Subcutaneous preadipocyte (primary cell): ENCODE results near the gene RAB40AL. TPM values are rescaled to one million over a fixed set of nuclear protein-coding genes. Genes with fewer than 3 reads are reported as not detected.

Source experiments
- total RNA-seq: library from RNA; depleted of rRNA; stranded (reverse); fragments of >200 nt; gene quantifications from 2 replicates; pipeline ENCODE4 v1.2.3, GENCODE V29; 2012

RAB40AL gene, protein sequence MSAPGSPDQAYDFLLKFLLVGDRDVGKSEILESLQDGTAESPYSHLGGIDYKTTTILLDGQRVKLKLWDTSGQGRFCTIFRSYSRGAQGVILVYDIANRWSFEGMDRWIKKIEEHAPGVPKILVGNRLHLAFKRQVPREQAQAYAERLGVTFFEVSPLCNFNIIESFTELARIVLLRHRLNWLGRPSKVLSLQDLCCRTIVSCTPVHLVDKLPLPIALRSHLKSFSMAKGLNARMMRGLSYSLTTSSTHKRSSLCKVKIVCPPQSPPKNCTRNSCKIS
- total RNA-seq: 0.37 and 0.78 TPM in 2 replicates

DNA sequence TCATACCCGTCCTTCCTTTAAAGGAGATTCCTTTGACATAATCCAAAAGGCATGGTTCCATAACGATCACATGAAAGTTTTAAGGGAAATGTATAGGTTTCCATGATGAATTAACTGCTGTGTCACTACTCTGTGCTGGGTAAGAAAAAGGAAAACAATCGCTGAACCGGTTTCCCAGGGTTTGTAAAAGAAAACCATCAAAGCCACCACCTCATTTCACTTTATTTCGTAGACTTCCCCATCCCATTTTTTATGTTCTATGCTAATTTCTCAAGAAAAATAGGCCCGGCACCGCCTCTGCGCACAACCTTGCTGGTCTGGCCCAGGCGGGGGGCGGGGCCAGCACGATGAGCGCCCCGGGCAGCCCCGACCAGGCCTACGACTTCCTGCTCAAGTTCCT is at the start of gene RAB40AL:
Gene RAB40AL, plus strand, starts transcription at position 301 of the 400 bp plus-strand sequence. Its CDS starts 47 bp downstream, at position 348.

Other genes starting within 250 kb of the RAB40AL start
- 12.1 and 12.7 TPM in 2 replicates for gene GPRASP2, start 224.8 kb upstream of the RAB40AL start, total RNA-seq
- gene GPRASP3, start 216.5 kb upstream of the RAB40AL start, total RNA-seq: 2.6 and 2.9 TPM in 2 replicates
- gene BEX1, start 126.9 kb downstream of the RAB40AL start, total RNA-seq: 0.59 TPM in 1 of 2 replicates, not detected in the other
- gene NXF3, start 155.9 kb downstream of the RAB40AL start, total RNA-seq: not detected in 2 replicates